HEK293 (cell line): Measurements from ENCODE around the gene PHAF1.
A peak's percentile ranks its signal among the peaks of the same experiment; 100 is the strongest.

ENCODE experiments used
- CTCF ChIA-PET: fragments of 350-600 bp; formaldehyde crosslinking; extraction: SDS; loops from one replicate; lab custom pipeline; 2021; ENCODE audit warnings: antibody characterized with exemption; lab: Yijun Ruan, JAX
- POLR2A ChIA-PET: fragments of 300-600 bp; formaldehyde crosslinking; extraction: SDS; loops from one replicate; lab custom pipeline; 2020; ENCODE audit warnings: antibody characterized with exemption, inconsistent platforms; lab: Yijun Ruan, JAX
- H3K27ac ChIP-seq: fragments of 200-500 bp; sonication (Bioruptor generic); 2 replicates; pipeline ENCODE4 v1.5.1; 2014; ENCODE audit warnings: low read depth, low read length, control low read depth, inconsistent platforms; ENCODE audit errors: extremely low read depth
- H3K36me3 ChIP-seq, 2 experiments: fragments of 200-500 bp in 1 of 2; sonication (Bioruptor generic) in 1 of 2; 1 replicate in 1 of 2; 2 replicates in 1 of 2; pipeline ENCODE4 v1.5.1; 2014 to 2017; ENCODE audit warnings: inconsistent platforms in 2 of 2, low read length in 2 of 2; ENCODE audit not compliant: control insufficient read depth in 2 of 2, insufficient read depth in 1 of 2
- H3K4me1 ChIP-seq: fragments of 200-500 bp; sonication (Bioruptor generic); 2 replicates; pipeline ENCODE4 v1.5.1; 2014; ENCODE audit warnings: mild to moderate bottlenecking, low read length, inconsistent platforms; ENCODE audit not compliant: control insufficient read depth, insufficient read depth
- H3K4me3 ChIP-seq: 2 replicates; pipeline ENCODE4 v1.5.1; 2011; ENCODE audit warnings: low read depth, mild to moderate bottlenecking, control low read depth, low read length, moderate library complexity
- H3K9me3 ChIP-seq: fragments of 200-500 bp; sonication (Bioruptor generic); 2 replicates; pipeline ENCODE4 v1.5.1; 2014; ENCODE audit warnings: low read depth, low read length, inconsistent platforms; ENCODE audit not compliant: control insufficient read depth, insufficient read depth
- EGR2 ChIP-seq: fragments of 450-650 bp; formaldehyde crosslinking; IDR thresholded peaks from 2 replicates; pipeline ENCODE4 v1.5.1; 2016; ENCODE audit warnings: low read depth, missing biosample characterization, missing genetic modification characterization
- GLI2 ChIP-seq: fragments of 450-650 bp; formaldehyde crosslinking; IDR thresholded peaks from 2 replicates; pipeline ENCODE4; 2017; ENCODE audit warnings: missing biosample characterization, missing genetic modification characterization, low read depth, borderline replicate concordance
- HOXA7 ChIP-seq: sonication (generic); formaldehyde crosslinking; IDR thresholded peaks from 2 replicates; pipeline ENCODE4 v1.8.1; 2022; ENCODE audit warnings: missing genetic modification reagents, borderline replicate concordance
- REPIN1 ChIP-seq: fragments of 450-650 bp; formaldehyde crosslinking; IDR thresholded peaks from 2 replicates; pipeline ENCODE4 v1.5.1; 2017; ENCODE audit warnings: missing biosample characterization, missing genetic modification characterization, low read depth
- YY2 ChIP-seq: fragments of 450-650 bp; formaldehyde crosslinking; IDR thresholded peaks from 2 replicates; pipeline ENCODE4 v1.5.1; 2016; ENCODE audit warnings: missing biosample characterization, missing genetic modification characterization
- ZBTB17 ChIP-seq: fragments of 450-650 bp; formaldehyde crosslinking; IDR thresholded peaks from 2 replicates; pipeline ENCODE4 v1.5.1; 2016; ENCODE audit warnings: missing biosample characterization, missing genetic modification characterization
- ZNF350 ChIP-seq: fragments of 450-650 bp; formaldehyde crosslinking; IDR thresholded peaks from 2 replicates; pipeline ENCODE4 v1.5.0; 2017; ENCODE audit warnings: missing biosample characterization, mild to moderate bottlenecking, missing genetic modification characterization
- ZNF394 ChIP-seq: fragments of 450-650 bp; formaldehyde crosslinking; IDR thresholded peaks from 2 replicates; pipeline ENCODE4 v1.5.1; 2016; ENCODE audit warnings: missing biosample characterization, missing genetic modification characterization, mild to moderate bottlenecking, moderate library complexity, borderline replicate concordance
- ZNF433 ChIP-seq: fragments of 450-650 bp; formaldehyde crosslinking; IDR thresholded peaks from 2 replicates; pipeline ENCODE4 v1.5.1; 2016; ENCODE audit warnings: missing biosample characterization, missing genetic modification characterization, low read depth
- ZNF48 ChIP-seq: fragments of 450-650 bp; formaldehyde crosslinking; IDR thresholded peaks from 2 replicates; pipeline ENCODE4 v1.5.1; 2016; ENCODE audit warnings: missing biosample characterization, missing genetic modification characterization
- ZNF560 ChIP-seq: fragments of 450-650 bp; formaldehyde crosslinking; IDR thresholded peaks from 2 replicates; pipeline ENCODE4 v1.5.1; 2017; ENCODE audit warnings: missing biosample characterization, missing genetic modification characterization, borderline replicate concordance
- ZNF585B ChIP-seq: fragments of 450-650 bp; formaldehyde crosslinking; IDR thresholded peaks from 2 replicates; pipeline ENCODE4 v1.5.1; 2016; ENCODE audit warnings: missing biosample characterization, missing genetic modification characterization
- ZNF701 ChIP-seq: fragments of 450-650 bp; formaldehyde crosslinking; IDR thresholded peaks from 2 replicates; pipeline ENCODE4 v1.5.1; 2016; ENCODE audit warnings: missing biosample characterization, missing genetic modification characterization
- TF ChIP-seq, protein P1 (sequence below): fragments of 450-650 bp; formaldehyde crosslinking; IDR thresholded peaks from 2 replicates; pipeline ENCODE4 v1.5.1; 2016; ENCODE audit warnings: missing biosample characterization, missing genetic modification characterization
- TF ChIP-seq, protein P2 (sequence below): fragments of 450-650 bp; formaldehyde crosslinking; IDR thresholded peaks from 2 replicates; pipeline ENCODE4 v1.5.1; 2017; ENCODE audit warnings: missing biosample characterization, missing genetic modification characterization
- TF ChIP-seq, protein P3 (sequence below): fragments of 450-650 bp; formaldehyde crosslinking; IDR thresholded peaks from 2 replicates; pipeline ENCODE4 v1.5.1; 2017; ENCODE audit warnings: missing biosample characterization, missing genetic modification characterization

PHAF1 gene

DNA sequence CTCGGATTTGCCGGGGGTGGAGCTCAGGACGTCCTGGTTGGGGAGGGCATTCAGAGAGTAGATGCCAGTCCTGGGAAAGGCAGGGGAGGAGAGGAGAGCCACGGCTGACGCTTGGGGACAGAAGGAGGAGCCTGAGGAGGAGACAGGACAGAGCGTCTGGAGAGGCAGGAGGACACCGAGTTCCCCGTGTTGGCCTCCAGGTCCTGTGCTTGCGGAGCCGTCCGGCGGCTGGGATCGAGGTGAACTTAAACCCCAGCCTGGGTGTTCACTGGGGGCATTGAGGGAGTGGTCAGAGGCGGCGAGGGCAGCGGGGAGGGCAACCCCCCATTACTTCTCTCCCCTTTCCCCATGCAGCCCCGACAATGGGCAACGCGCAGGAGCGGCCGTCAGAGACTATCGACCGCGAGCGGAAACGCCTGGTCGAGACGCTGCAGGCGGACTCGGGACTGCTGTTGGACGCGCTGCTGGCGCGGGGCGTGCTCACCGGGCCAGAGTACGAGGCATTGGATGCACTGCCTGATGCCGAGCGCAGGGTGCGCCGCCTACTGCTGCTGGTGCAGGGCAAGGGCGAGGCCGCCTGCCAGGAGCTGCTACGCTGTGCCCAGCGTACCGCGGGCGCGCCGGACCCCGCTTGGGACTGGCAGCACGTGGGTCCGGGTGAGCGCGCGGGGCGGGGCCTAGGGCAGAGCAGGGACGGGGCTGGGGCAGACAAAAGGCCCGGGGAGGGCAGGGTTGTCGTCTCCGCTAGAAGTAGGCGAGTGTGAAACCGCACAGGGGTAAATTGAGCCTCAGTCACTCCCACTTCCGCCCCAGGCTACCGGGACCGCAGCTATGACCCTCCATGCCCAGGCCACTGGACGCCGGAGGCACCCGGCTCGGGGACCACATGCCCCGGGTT lies 64.3 kb downstream of the PHAF1 start (continued):
- TF ChIP-seq, protein P1, sequence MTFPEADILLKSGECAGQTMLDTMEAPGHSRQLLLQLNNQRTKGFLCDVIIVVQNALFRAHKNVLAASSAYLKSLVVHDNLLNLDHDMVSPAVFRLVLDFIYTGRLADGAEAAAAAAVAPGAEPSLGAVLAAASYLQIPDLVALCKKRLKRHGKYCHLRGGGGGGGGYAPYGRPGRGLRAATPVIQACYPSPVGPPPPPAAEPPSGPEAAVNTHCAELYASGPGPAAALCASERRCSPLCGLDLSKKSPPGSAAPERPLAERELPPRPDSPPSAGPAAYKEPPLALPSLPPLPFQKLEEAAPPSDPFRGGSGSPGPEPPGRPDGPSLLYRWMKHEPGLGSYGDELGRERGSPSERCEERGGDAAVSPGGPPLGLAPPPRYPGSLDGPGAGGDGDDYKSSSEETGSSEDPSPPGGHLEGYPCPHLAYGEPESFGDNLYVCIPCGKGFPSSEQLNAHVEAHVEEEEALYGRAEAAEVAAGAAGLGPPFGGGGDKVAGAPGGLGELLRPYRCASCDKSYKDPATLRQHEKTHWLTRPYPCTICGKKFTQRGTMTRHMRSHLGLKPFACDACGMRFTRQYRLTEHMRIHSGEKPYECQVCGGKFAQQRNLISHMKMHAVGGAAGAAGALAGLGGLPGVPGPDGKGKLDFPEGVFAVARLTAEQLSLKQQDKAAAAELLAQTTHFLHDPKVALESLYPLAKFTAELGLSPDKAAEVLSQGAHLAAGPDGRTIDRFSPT (tag by site-specific recombination) = 0 out of 2 replicates have a peak, but pooled peaks have one; percentile 36
- TF ChIP-seq, all 188 proteins: peak for 36

DNA sequence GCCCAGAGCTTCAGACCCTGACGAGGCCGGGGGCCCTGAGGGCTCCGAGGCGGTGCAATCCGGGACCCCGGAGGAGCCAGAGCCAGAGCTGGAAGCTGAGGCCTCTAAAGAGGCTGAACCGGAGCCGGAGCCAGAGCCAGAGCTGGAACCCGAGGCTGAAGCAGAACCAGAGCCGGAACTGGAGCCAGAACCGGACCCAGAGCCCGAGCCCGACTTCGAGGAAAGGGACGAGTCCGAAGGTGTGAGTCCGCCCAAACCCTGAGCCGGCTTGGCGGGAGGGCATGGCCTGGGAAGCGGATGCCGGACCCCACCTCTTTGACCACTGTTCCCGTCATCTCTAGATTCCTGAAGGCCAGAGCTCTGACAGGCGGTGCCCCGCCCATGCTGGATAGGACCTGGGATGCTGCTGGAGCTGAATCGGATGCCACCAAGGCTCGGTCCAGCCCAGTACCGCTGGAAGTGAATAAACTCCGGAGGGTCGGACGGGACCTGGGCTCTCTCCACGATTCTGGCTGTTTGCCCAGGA lies 65.0 kb downstream of the PHAF1 start:
- H3K27ac ChIP-seq = no peak overlapping the region; the same call in 1 of the 2 replicates
- TF ChIP-seq, protein P2, sequence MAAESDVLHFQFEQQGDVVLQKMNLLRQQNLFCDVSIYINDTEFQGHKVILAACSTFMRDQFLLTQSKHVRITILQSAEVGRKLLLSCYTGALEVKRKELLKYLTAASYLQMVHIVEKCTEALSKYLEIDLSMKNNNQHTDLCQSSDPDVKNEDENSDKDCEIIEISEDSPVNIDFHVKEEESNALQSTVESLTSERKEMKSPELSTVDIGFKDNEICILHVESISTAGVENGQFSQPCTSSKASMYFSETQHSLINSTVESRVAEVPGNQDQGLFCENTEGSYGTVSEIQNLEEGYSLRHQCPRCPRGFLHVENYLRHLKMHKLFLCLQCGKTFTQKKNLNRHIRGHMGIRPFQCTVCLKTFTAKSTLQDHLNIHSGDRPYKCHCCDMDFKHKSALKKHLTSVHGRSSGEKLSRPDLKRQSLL = peak; percentile 98
- TF ChIP-seq ZNF350 (tag by site-specific recombination) = no peak
- TF ChIP-seq REPIN1 = no peak
- H3K9me3 ChIP-seq = no peaks in the 10 kb centered on the region
- no peak overlapping the region for H3K4me3 ChIP-seq
- ChIA-PET POLR2A (interaction anchor here (0.8 kb wide), 1 partner anchor 12 kb away, joined by 3 read pairs; no protein-coding TSS in a partner anchor), CTCF (interaction anchor here (0.6 to 1.1 kb wide), 5 partner anchors 9 to 157 kb away, joined by 3 to 4 read pairs (median 3); partner anchors contain the start of genes HSF4 and MATCAP1)
- H3K36me3 ChIP-seq = peaks cover 0 to 25% of the 10 kb centered on the region in 2 experiments; a peak in 1 of 3 replicates
- peaks cover 9% of the 10 kb centered on the region for H3K4me1 ChIP-seq

DNA sequence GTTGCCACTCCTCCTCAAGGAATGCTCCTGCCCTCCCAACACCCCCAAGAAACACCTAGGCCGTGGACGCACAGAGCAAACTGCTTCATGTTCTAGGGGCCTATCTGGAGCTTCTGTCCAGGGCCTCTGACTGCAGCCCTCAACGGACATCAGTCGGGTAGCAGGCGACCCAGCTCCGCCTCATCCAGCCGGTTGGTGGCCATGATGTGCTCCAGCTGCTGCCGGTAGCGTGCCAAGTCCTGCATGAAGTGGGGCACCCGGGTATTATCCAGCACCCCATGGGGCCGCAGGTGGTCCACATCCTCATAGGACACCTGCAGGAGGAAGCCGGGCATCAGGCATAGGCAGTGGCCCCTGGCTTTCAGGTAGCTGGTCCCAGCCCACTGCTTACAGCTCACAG lies 66.9 kb downstream of the PHAF1 start:
- Histone ChIP-seq H3K4me3 (no peak overlapping the region), H3K36me3 (peaks cover 0 to 41% of the 10 kb centered on the region in 2 experiments; a peak in 1 of 3 replicates)
- TF ChIP-seq ZNF701 (tag by site-specific recombination) (no peak), YY2 (no peak), ZNF394 (tag by site-specific recombination) (no peak), HOXA7 (no peak), ZNF560 (no peak), EGR2 (tag by site-specific recombination) (no peak), ZNF48 (tag by site-specific recombination) (no peak), ZBTB17 (tag by site-specific recombination) (no peak), ZNF433 (tag by site-specific recombination) (no peak), GLI2 (tag by site-specific recombination) (no peak), ZNF585B (no peak)
- TF ChIP-seq, protein P3, sequence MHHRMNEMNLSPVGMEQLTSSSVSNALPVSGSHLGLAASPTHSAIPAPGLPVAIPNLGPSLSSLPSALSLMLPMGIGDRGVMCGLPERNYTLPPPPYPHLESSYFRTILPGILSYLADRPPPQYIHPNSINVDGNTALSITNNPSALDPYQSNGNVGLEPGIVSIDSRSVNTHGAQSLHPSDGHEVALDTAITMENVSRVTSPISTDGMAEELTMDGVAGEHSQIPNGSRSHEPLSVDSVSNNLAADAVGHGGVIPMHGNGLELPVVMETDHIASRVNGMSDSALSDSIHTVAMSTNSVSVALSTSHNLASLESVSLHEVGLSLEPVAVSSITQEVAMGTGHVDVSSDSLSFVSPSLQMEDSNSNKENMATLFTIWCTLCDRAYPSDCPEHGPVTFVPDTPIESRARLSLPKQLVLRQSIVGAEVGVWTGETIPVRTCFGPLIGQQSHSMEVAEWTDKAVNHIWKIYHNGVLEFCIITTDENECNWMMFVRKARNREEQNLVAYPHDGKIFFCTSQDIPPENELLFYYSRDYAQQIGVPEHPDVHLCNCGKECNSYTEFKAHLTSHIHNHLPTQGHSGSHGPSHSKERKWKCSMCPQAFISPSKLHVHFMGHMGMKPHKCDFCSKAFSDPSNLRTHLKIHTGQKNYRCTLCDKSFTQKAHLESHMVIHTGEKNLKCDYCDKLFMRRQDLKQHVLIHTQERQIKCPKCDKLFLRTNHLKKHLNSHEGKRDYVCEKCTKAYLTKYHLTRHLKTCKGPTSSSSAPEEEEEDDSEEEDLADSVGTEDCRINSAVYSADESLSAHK (tag by site-specific recombination) = no peak
- TF ChIP-seq, all 188 proteins: peak for 0
- Histone ChIP-seq H3K9me3 (no peaks in the 10 kb centered on the region), H3K4me1 (peaks cover 9% of the 10 kb centered on the region), H3K27ac (no peak overlapping the region)
- POLR2A ChIA-PET = interaction anchor here (0.6 to 1.1 kb wide), 2 partner anchors 16 to 149 kb away, joined by 4 to 7 read pairs; no protein-coding TSS in a partner anchor
- CTCF ChIA-PET = interaction anchor here (0.8 to 1.3 kb wide), 6 partner anchors 8 to 216 kb away, joined by 3 to 6 read pairs (median 3); partner anchors contain the start of gene CES3
